ENCODE measurements around the gene NAV2. TPM values are rescaled to one million over a fixed set of nuclear protein-coding genes. Genes with fewer than 3 reads are reported as not detected.

Gene NAV2
- total RNA-seq, 1 experiment from 2014 or later = 63.5 TPM

DNA sequence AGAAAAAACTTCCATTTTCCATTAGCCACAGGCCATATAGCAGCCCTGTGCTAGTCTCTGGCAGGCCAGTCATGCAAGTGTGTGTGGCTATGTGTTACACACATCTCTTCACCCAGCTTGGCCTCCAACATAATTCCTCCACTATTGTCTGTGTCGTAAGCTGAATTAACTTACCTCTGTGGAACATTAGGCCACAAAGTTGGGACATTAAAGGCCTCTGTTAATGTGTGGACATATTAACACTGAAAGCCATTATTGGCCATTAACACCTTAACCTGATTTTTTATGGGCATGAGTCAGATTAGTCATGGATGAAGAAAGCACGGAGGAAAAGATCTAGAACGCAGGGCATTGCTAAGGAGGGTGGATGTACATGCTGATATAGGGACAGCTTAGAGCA lies 347.5 kb downstream of the NAV2 start:
- no peak overlapping the region for H3K4me3 Mint-ChIP-seq (ENCODE audit: unreplicated experiment)
- BruUV-seq (replicated peaks) = no TSS peak
- no peaks in the 10 kb centered on the region for H3K27me3 Mint-ChIP-seq (ENCODE audit: insufficient read depth, unreplicated experiment)
- H3K4me1 ChIP-seq = peaks cover 17% of the 10 kb centered on the region
- H3K36me3 Mint-ChIP-seq (ENCODE audit: insufficient read depth, unreplicated experiment) = peaks cover 78% of the 10 kb centered on the region
- no peaks in the 10 kb centered on the region for H3K27me3 ChIP-seq (replicated peaks; ENCODE audit: control insufficient read depth, insufficient read depth, low read length)
- H3K9me3 ChIP-seq = no peaks in the 10 kb centered on the region
- TF ChIP-seq, protein P1, sequence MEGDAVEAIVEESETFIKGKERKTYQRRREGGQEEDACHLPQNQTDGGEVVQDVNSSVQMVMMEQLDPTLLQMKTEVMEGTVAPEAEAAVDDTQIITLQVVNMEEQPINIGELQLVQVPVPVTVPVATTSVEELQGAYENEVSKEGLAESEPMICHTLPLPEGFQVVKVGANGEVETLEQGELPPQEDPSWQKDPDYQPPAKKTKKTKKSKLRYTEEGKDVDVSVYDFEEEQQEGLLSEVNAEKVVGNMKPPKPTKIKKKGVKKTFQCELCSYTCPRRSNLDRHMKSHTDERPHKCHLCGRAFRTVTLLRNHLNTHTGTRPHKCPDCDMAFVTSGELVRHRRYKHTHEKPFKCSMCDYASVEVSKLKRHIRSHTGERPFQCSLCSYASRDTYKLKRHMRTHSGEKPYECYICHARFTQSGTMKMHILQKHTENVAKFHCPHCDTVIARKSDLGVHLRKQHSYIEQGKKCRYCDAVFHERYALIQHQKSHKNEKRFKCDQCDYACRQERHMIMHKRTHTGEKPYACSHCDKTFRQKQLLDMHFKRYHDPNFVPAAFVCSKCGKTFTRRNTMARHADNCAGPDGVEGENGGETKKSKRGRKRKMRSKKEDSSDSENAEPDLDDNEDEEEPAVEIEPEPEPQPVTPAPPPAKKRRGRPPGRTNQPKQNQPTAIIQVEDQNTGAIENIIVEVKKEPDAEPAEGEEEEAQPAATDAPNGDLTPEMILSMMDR (IDR thresholded peaks at IDR 0.05; ENCODE audit: insufficient read depth in 1 of 2, low read depth in 1 of 2, low read length in 1 of 2, severe bottlenecking in 1 of 2, unreplicated experiment in 1 of 2) = no peak
- intact Hi-C loops (cut with micrococcal nuclease; ENCODE audit: unreplicated experiment) = no loop called here
- H3K36me3 ChIP-seq (ENCODE audit: control insufficient read depth, insufficient read depth, low read length) = no peaks in the 10 kb centered on the region
- H3K9me3 Mint-ChIP-seq (ENCODE audit: unreplicated experiment) = no peaks in the 10 kb centered on the region
- CTCF ChIA-PET = no interaction called here
- H3K4me1 Mint-ChIP-seq (ENCODE audit: low read depth, unreplicated experiment) = no peaks in the 10 kb centered on the region
- no peak for DNase-seq
- no peak overlapping the region for H3K4me3 ChIP-seq (ENCODE audit: low read depth, low read length)
- POLR2A ChIA-PET = no interaction called here
- H3K27ac Mint-ChIP-seq (ENCODE audit: unreplicated experiment) = no peak overlapping the region

DNA sequence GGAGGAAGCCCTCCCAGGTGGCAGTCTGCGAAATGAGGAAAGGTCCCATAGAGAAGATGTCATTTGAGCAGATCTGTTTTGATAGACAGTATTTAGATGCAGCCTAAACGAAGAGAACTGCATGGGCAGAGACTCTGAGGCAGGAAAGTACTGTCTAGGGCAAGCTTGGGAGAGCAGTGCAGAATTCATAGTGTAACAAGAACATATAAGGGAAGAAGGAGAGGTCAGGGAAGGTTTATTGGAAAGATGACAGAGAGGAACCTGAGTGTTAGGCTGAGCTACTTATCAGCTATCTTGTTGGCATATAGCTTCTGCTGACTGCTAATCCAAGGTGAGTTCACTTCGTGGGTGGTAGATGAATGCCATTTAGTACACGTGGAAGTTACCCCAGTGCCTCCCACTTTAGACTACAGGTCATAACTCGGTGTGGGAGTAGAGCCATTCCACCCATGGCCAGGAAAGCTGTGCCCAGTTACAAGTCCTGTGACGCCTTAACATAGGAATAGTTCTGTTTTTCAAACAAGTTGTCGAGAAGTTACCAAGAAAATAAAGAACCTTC lies 348.1 kb downstream of the NAV2 start:
- H3K27me3 ChIP-seq (replicated peaks; ENCODE audit: control insufficient read depth, insufficient read depth, low read length) = no peaks in the 10 kb centered on the region
- H3K4me1 Mint-ChIP-seq (ENCODE audit: low read depth, unreplicated experiment) = no peaks in the 10 kb centered on the region
- intact Hi-C loops (cut with micrococcal nuclease; ENCODE audit: unreplicated experiment) = no loop called here
- CTCF ChIA-PET = no interaction called here
- peaks cover 18% of the 10 kb centered on the region for H3K4me1 ChIP-seq
- POLR2A ChIA-PET = no interaction called here
- no peak overlapping the region for H3K4me3 ChIP-seq (ENCODE audit: low read depth, low read length)
- TF ChIP-seq, protein P1 (IDR thresholded peaks at IDR 0.05; ENCODE audit: insufficient read depth in 1 of 2, low read depth in 1 of 2, low read length in 1 of 2, severe bottlenecking in 1 of 2, unreplicated experiment in 1 of 2) = no peak
- no peaks in the 10 kb centered on the region for H3K27me3 Mint-ChIP-seq (ENCODE audit: insufficient read depth, unreplicated experiment)
- BruUV-seq (replicated peaks) = no TSS peak
- peaks cover 78% of the 10 kb centered on the region for H3K36me3 Mint-ChIP-seq (ENCODE audit: insufficient read depth, unreplicated experiment)
- H3K9me3 ChIP-seq = no peaks in the 10 kb centered on the region
- H3K4me3 Mint-ChIP-seq (ENCODE audit: unreplicated experiment) = no peak overlapping the region
- H3K27ac Mint-ChIP-seq (ENCODE audit: unreplicated experiment) = no peak overlapping the region
- no peaks in the 10 kb centered on the region for H3K9me3 Mint-ChIP-seq (ENCODE audit: unreplicated experiment)
- no peak for DNase-seq
- no peaks in the 10 kb centered on the region for H3K36me3 ChIP-seq (ENCODE audit: control insufficient read depth, insufficient read depth, low read length)

DNA sequence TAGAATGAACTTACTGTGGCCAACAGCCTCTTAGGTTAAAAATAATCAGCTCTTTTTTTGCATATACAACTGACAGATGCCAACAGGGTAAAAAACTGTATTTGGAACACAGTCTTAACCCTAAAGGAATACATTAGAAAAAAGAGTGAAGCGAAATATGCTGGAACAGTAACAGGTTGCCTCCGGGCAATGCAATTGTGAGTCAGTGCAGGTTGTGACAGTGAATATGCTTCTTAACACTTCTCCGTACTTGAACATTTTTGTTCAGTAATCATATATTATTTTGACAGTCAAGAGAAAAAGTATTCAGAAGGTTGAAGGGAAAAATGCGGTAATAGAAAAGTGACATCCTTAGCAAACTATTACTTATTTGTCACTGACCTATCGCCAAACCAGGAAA lies 349.1 kb downstream of the NAV2 start:
- Histone ChIP-seq H3K36me3 (ENCODE audit: control insufficient read depth, insufficient read depth, low read length) (0 out of 2 replicates have a peak, but pooled peaks cover under 1% of the 10 kb centered on the region), H3K4me1 (peaks cover 24% of the 10 kb centered on the region), H3K9me3 (no peaks in the 10 kb centered on the region), H3K4me3 (ENCODE audit: low read depth, low read length) (no peak overlapping the region), H3K27me3 (replicated peaks; ENCODE audit: control insufficient read depth, insufficient read depth, low read length) (no peaks in the 10 kb centered on the region)
- H3K4me1 Mint-ChIP-seq (ENCODE audit: low read depth, unreplicated experiment) = peaks cover 10% of the 10 kb centered on the region
- DNase-seq = no peak
- no TSS peak for BruUV-seq (replicated peaks)
- H3K27ac Mint-ChIP-seq (ENCODE audit: unreplicated experiment) = no peak overlapping the region
- TF ChIP-seq, protein P1 (IDR thresholded peaks at IDR 0.05; ENCODE audit: insufficient read depth in 1 of 2, low read depth in 1 of 2, low read length in 1 of 2, severe bottlenecking in 1 of 2, unreplicated experiment in 1 of 2) = no peak
- peaks cover 80% of the 10 kb centered on the region for H3K36me3 Mint-ChIP-seq (ENCODE audit: insufficient read depth, unreplicated experiment)
- no peak overlapping the region for H3K4me3 Mint-ChIP-seq (ENCODE audit: unreplicated experiment)
- POLR2A ChIA-PET = no interaction called here
- CTCF ChIA-PET = no interaction called here
- intact Hi-C loops (cut with micrococcal nuclease; ENCODE audit: unreplicated experiment) = no loop called here
- H3K9me3 Mint-ChIP-seq (ENCODE audit: unreplicated experiment) = no peaks in the 10 kb centered on the region
- no peaks in the 10 kb centered on the region for H3K27me3 Mint-ChIP-seq (ENCODE audit: insufficient read depth, unreplicated experiment)
